ENCODE measurements around the gene CTDNEP1. TPM values are rescaled to one million over a fixed set of nuclear protein-coding genes. Genes with fewer than 3 reads are reported as not detected.

CTDNEP1 gene
- total RNA-seq (2022; extraction: Qiagen RNA extraction) = 222 to 242 TPM (median 228 TPM) in 5 replicates

DNA sequence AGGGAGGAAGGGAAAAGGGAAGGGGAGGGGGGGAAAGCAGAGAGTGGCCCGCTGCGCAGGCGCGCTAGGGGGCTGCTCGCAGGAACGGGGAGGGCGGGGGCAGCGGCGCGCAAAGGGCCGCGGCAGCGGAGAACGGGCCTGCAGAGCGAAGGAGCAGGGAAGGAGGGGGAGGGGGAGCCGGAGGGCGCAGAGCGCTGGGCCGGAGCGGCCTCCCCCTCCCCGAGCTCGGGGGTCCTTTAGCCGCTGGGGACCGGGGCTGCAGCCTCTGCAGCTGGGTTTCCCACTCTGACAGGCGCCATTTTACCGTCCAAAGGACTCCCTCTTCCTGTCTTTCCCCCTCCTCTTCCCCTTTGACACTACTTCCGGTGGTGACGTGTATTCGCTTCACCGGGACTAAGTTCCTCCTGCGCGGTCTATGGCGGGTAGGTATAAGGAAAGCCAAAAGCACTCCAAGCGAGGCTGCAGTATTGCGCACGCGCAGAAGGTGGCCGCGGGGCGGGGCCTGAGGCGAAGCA is at the start of gene CTDNEP1:
TSS of gene CTDNEP1 (minus strand) at position 74 of the 515 bp plus-strand sequence. CDS start 438 bp downstream, outside the sequence.

GRCh38 chr17:7294614-7295153 is 43.1 kb upstream of the CTDNEP1 start, which contains the start of gene YBX2:
YBX2 (minus strand) TSS chr17:7294639; CDS start chr17:7294500, 139 bp downstream.

DNA sequence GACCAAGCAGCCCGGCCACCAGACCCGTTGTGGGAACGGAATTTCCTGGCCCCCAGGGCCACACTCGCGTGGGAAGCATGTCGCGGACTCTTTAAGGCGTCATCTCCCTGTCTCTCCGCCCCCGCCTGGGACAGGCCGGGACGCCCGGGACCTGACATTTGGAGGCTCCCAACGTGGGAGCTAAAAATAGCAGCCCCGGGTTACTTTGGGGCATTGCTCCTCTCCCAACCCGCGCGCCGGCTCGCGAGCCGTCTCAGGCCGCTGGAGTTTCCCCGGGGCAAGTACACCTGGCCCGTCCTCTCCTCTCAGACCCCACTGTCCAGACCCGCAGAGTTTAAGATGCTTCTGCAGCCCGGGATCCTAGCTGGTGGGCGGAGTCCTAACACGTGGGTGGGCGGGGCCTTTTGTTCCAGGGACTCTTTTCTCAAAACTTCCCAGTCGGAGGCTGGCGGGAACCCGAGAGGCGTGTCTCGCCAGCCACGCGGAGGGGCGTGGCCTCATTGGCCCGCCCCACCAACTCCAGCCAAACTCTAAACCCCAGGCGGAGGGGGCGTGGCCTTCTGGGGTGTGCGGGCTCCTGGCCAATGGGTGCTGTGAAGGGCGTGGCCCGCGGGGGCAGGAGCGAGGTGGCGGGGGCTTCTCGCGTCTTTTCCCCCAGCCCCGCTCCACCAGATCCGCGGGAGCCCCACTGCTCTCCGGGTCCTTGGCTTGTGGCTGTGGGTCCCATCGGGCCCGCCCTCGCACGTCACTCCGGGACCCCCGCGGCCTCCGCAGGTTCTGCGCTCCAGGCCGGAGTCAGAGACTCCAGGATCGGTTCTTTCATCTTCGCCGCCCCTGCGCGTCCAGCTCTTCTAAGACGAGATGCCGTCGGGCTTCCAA is 29.8 kb upstream of the CTDNEP1 start, which contains the start of gene SLC2A4:
TSS of gene SLC2A4 (plus strand) at position 645 of the 879 bp plus-strand sequence. CDS start at position 862, 217 bp downstream.

GRCh38 chr17:7262192-7262934 is 10.8 kb upstream of the CTDNEP1 start, which contains the start of gene CLDN7:
CLDN7 (minus strand) TSS chr17:7262478; CDS start chr17:7262043, 435 bp downstream.

DNA sequence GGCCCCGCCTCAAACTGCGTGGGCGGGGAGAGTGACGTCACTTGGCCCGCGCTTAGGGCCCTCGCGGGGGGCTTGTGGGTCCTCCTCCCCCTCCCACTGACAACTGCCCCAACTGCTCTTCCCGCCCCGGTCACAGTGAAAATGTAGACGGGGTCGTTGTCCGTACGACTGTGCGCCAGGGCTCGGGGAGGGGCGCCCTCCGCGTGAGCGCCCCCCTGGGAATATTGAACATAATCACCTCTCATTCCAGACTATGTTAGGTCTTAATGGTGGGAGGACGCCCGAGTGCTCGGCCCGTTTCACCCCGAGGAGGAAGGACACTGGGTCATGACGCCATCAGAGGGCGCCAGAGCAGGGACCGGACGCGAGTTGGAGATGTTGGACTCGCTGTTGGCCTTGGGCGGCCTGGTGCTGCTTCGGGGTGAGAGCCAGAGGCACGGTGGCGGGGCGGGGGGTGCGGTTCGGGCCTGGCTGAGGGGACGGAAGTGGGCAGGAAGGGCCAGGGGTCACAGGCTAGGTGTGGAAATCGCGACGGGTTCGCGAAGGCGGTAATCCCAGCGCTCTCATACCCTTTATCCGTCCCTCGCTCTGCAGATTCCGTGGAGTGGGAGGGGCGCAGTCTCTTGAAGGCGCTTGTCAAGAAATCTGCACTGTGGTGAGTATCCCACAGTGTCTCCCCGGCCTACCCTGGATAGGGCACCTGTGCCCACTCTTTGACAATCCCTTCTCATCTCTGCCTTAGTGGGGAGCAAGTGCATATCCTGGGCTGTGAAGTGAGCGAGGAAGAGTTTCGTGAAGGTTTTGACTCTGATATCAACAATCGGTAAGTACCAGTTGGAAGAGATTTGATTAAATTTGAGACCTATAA is 876 bp upstream of the CTDNEP1 start, which contains the start of gene ELP5:
TSS of gene ELP5 (plus strand) at position 40 of the 868 bp plus-strand sequence. CDS start at position 376, 336 bp downstream.

GRCh38 chr17:7241783-7242716 is 9.5 kb downstream of the CTDNEP1 start, which contains the start of gene GABARAP:
GABARAP (minus strand) TSS chr17:7242449; CDS start chr17:7242330, 119 bp downstream.

DNA sequence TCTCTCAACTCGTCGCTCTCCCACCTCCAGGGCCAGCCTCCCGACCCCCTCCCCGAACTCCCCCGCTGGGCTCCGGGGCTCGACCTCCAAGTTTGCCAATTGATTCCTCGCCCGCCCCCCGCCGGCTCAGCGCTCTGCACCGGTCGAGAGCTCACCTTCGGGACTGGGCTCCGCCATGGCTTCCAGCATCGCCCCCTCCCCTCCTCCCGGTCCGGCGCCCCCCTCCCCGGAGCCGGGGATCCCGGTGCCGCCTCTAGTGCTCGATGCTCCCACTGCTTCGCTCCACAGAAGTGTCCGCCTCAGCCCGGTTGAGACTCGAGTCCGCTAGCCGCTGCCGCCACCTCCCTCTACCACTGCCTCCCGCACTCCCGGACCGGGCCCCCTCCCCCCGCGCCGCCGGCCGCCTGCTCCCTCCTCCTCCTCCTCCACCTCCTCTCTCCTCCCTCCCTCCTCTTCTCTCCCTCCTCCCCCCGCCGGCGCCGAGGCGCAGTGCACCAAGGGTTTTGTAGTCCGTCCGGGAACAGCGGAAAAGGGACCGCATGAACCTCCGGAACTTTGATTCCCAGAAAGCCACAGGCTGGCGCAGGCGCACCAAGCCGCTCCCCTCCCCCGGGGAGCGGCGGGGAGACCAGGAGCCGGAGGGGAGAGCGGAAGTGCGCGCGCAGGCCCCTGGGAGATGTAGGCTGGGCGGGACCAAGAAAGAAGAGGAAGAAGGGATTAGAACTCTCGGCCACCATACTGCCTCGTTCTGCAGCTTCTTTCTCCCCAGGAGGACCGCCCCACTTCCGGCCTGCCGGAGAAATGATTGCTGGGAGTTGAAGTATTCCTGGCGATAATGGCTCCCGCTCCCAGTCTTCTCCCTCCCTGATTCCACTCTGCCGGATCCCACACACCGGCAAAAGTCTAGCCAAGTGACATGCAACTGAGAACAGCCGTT is 12.2 kb downstream of the CTDNEP1 start, which contains the start of gene PHF23:
TSS of gene PHF23 (minus strand) at position 367 of the 937 bp plus-strand sequence. CDS start at position 189, 178 bp downstream.

GRCh38 chr17:7234083-7234951 is 17.2 kb downstream of the CTDNEP1 start, which contains the start of gene DVL2:
DVL2 (minus strand) TSS chr17:7234517; CDS start chr17:7234262, 255 bp downstream.

DNA sequence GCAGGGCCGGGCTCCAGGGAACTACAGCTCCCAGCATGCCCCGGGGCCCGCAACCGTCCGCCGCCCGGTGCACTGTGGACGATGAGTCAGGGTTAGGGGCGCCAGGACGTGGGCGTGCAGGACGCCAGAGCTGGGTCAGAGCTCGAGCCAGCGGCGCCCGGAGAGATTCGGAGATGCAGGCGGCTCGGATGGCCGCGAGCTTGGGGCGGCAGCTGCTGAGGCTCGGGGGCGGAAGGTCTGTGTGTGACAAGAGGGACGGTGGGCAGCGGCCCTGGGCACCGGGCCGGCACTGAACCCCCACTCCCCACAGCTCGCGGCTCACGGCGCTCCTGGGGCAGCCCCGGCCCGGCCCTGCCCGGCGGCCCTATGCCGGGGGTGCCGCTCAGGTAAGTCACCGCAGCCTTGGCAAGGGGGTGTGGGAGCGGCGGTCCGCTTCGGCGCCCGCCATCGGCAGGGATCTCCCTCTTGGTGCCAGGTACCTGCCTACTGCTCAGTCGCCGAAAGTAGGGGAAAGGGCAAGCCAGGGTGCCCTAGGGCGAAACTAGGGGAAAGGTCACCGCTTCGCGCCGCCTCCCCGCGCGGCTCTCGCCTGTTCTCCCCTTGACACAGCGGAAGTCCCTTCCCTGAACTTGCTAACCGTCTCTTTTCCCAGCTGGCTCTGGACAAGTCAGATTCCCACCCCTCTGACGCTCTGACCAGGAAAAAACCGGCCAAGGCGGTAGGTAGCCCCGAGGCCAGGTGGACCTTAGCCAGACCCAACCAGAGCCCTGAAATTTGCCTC is 31.5 kb downstream of the CTDNEP1 start, which contains the start of the genes ACADVL and DLG4:
TSS of gene ACADVL (plus strand) at position 127 of the 781 bp plus-strand sequence. CDS start at position 174, 47 bp downstream.
TSS of gene DLG4 (minus strand) at position 25 of the 781 bp plus-strand sequence.

Other genes starting within 250 kb of the CTDNEP1 start
- gene RNASEK, start 239.1 kb downstream of the CTDNEP1 start, total RNA-seq (2022; extraction: Qiagen RNA extraction) = 435 to 504 TPM (median 443 TPM) in 5 replicates
- not detected in 5 replicates for gene BCL6B, start 228.7 kb downstream of the CTDNEP1 start, total RNA-seq (2022; extraction: Qiagen RNA extraction)
- 6.5 to 9.3 TPM (median 8.9 TPM) in 5 replicates for gene SLC16A13, start 215.7 kb downstream of the CTDNEP1 start, total RNA-seq (2022; extraction: Qiagen RNA extraction)
- not detected in 5 replicates for gene SLC16A11, start 207.6 kb downstream of the CTDNEP1 start, total RNA-seq (2022; extraction: Qiagen RNA extraction)
- not detected in 5 replicates for gene CLEC10A, start 171.5 kb downstream of the CTDNEP1 start, total RNA-seq (2022; extraction: Qiagen RNA extraction)
- gene ASGR2, start 136.9 kb downstream of the CTDNEP1 start, total RNA-seq (2022; extraction: Qiagen RNA extraction) = 0.12 to 0.16 TPM in 2 of 5 replicates, not detected in the others
- 0.70 to 1.4 TPM (median 0.89 TPM) in 5 replicates for gene ASGR1, start 72.4 kb downstream of the CTDNEP1 start, total RNA-seq (2022; extraction: Qiagen RNA extraction)
- 5.7 to 7.8 TPM (median 6.6 TPM) in 5 replicates for gene DLG4, start 31.9 kb downstream of the CTDNEP1 start, total RNA-seq (2022; extraction: Qiagen RNA extraction)
- 322 to 414 TPM (median 394 TPM) in 5 replicates for gene ACADVL, start 31.8 kb downstream of the CTDNEP1 start, total RNA-seq (2022; extraction: Qiagen RNA extraction)
- 37.0 to 41.9 TPM (median 40.1 TPM) in 5 replicates for gene DVL2, start 17.2 kb downstream of the CTDNEP1 start, total RNA-seq (2022; extraction: Qiagen RNA extraction)
- gene PHF23, start 12.3 kb downstream of the CTDNEP1 start, total RNA-seq (2022; extraction: Qiagen RNA extraction) = 89.8 to 111 TPM (median 96.3 TPM) in 5 replicates
- gene GABARAP, start 9.3 kb downstream of the CTDNEP1 start, total RNA-seq (2022; extraction: Qiagen RNA extraction) = 685 to 777 TPM (median 698 TPM) in 5 replicates
- gene ELP5, start 481 bp upstream of the CTDNEP1 start, total RNA-seq (2022; extraction: Qiagen RNA extraction) = 125 to 155 TPM (median 140 TPM) in 5 replicates
- 2.2 to 3.7 TPM (median 2.6 TPM) in 5 replicates for gene CLDN7, start 10.7 kb upstream of the CTDNEP1 start, total RNA-seq (2022; extraction: Qiagen RNA extraction)
- 0.39 to 0.59 TPM (median 0.50 TPM) in 5 replicates for gene SLC2A4, start 30.0 kb upstream of the CTDNEP1 start, total RNA-seq (2022; extraction: Qiagen RNA extraction)
- gene YBX2, start 42.9 kb upstream of the CTDNEP1 start, total RNA-seq (2022; extraction: Qiagen RNA extraction) = 0.43 to 0.55 TPM (median 0.44 TPM) in 5 replicates
- gene EIF5A, start 55.9 kb upstream of the CTDNEP1 start, total RNA-seq (2022; extraction: Qiagen RNA extraction) = 1,618 to 1,808 TPM (median 1,704 TPM) in 5 replicates
- 73.9 to 101 TPM (median 95.3 TPM) in 5 replicates for gene GPS2, start 63.6 kb upstream of the CTDNEP1 start, total RNA-seq (2022; extraction: Qiagen RNA extraction)
- 26.4 to 30.2 TPM (median 28.4 TPM) in 5 replicates for gene NEURL4, start 77.6 kb upstream of the CTDNEP1 start, total RNA-seq (2022; extraction: Qiagen RNA extraction)
- gene ACAP1, start 84.8 kb upstream of the CTDNEP1 start, total RNA-seq (2022; extraction: Qiagen RNA extraction) = 1.2 to 3.9 TPM (median 3.1 TPM) in 5 replicates
- gene KCTD11, start 100.4 kb upstream of the CTDNEP1 start, total RNA-seq (2022; extraction: Qiagen RNA extraction) = 10.5 to 13.8 TPM (median 12.9 TPM) in 5 replicates
- gene TMEM95, start 103.4 kb upstream of the CTDNEP1 start, total RNA-seq (2022; extraction: Qiagen RNA extraction) = not detected in 5 replicates
- 1.4 to 2.1 TPM (median 1.7 TPM) in 5 replicates for gene TNK1, start 129.4 kb upstream of the CTDNEP1 start, total RNA-seq (2022; extraction: Qiagen RNA extraction)
- 38.8 to 44.7 TPM (median 42.7 TPM) in 5 replicates for gene PLSCR3, start 142.8 kb upstream of the CTDNEP1 start, total RNA-seq (2022; extraction: Qiagen RNA extraction)
- gene TMEM256, start 152.4 kb upstream of the CTDNEP1 start, total RNA-seq (2022; extraction: Qiagen RNA extraction) = 171 to 224 TPM (median 215 TPM) in 5 replicates
- 12.7 to 19.0 TPM (median 15.5 TPM) in 5 replicates for gene NLGN2, start 156.1 kb upstream of the CTDNEP1 start, total RNA-seq (2022; extraction: Qiagen RNA extraction)
- 0.08 to 0.13 TPM in 2 of 5 replicates, not detected in the others for gene SPEM1, start 168.6 kb upstream of the CTDNEP1 start, total RNA-seq (2022; extraction: Qiagen RNA extraction)
- not detected in 5 replicates for gene SPEM2, start 173.9 kb upstream of the CTDNEP1 start, total RNA-seq (2022; extraction: Qiagen RNA extraction)
- gene SPEM3, start 177.1 kb upstream of the CTDNEP1 start, total RNA-seq (2022; extraction: Qiagen RNA extraction) = 0.02 to 0.03 TPM in 2 of 5 replicates, not detected in the others
- 10.1 to 14.8 TPM (median 13.3 TPM) in 5 replicates for gene TMEM102, start 183.7 kb upstream of the CTDNEP1 start, total RNA-seq (2022; extraction: Qiagen RNA extraction)
- 0.93 to 1.1 TPM (median 1.0 TPM) in 5 replicates for gene FGF11, start 187.8 kb upstream of the CTDNEP1 start, total RNA-seq (2022; extraction: Qiagen RNA extraction)
- 7.0 to 11.7 TPM (median 9.1 TPM) in 5 replicates for gene CHRNB1, start 193.3 kb upstream of the CTDNEP1 start, total RNA-seq (2022; extraction: Qiagen RNA extraction)
- gene ZBTB4, start 227.9 kb upstream of the CTDNEP1 start, total RNA-seq (2022; extraction: Qiagen RNA extraction) = 20.4 to 26.9 TPM (median 24.8 TPM) in 5 replicates
- gene SLC35G6, start 229.7 kb upstream of the CTDNEP1 start, total RNA-seq (2022; extraction: Qiagen RNA extraction) = not detected in 5 replicates
- gene POLR2A, start 232.6 kb upstream of the CTDNEP1 start, total RNA-seq (2022; extraction: Qiagen RNA extraction) = 70.3 to 86.1 TPM (median 78.6 TPM) in 5 replicates